Hair follicular keratinocyte (primary cell): ENCODE data around the gene HDAC5. TPM values are rescaled to one million over a fixed set of nuclear protein-coding genes. Genes with fewer than 3 reads are reported as not detected.

Experiments
- total RNA-seq: library from RNA; depleted of rRNA; stranded (reverse); fragments of >200 nt; gene quantifications from 2 replicates; pipeline ENCODE4 v1.2.3, GENCODE V29; 2015

Gene HDAC5
- 8.7 and 17.2 TPM in 2 replicates for total RNA-seq

GRCh38 chr17:44123356-44124117, at the start of gene HDAC5:
TSS of gene HDAC5 (minus strand) at chr17:44123641. CDS start at chr17:44117515, 6,126 bp downstream.

GRCh38 chr17:44170499-44171201, 47.2 kb upstream of the HDAC5 start, which contains the start of gene ASB16:
TSS of gene ASB16 (plus strand) at chr17:44170704. CDS start at chr17:44170790, 86 bp downstream.

GRCh38 chr17:44070455-44071197, 52.8 kb downstream of the HDAC5 start, which contains the start of gene G6PC3:
TSS of gene G6PC3 (plus strand) at chr17:44070735. CDS start at chr17:44070966, 231 bp downstream.

GRCh38 chr17:44066204-44066930, 57.1 kb downstream of the HDAC5 start, which contains the start of gene LSM12:
TSS of gene LSM12 (minus strand) at chr17:44066671. CDS start at chr17:44066587, 84 bp downstream.

Other genes with a start within 250 kb of the HDAC5 start
- gene MPP2, start 216.1 kb downstream of the HDAC5 start, total RNA-seq: 0.31 and 0.61 TPM in 2 replicates
- gene PPY, start 181.2 kb downstream of the HDAC5 start, total RNA-seq: 1.6 TPM in 1 of 2 replicates, not detected in the other
- 0.11 TPM in 1 of 2 replicates, not detected in the other for gene PYY, start 169.7 kb downstream of the HDAC5 start, total RNA-seq
- gene NAGS, start 119.0 kb downstream of the HDAC5 start, total RNA-seq: 17.1 TPM in 2 replicates
- gene TMEM101, start 108.7 kb downstream of the HDAC5 start, total RNA-seq: 40.8 and 42.8 TPM in 2 replicates
- 55.6 and 59.4 TPM in 2 replicates for gene LSM12, start 57.0 kb downstream of the HDAC5 start, total RNA-seq
- gene G6PC3, start 52.9 kb downstream of the HDAC5 start, total RNA-seq: 36.5 and 42.4 TPM in 2 replicates
- gene HROB, start 18.3 kb upstream of the HDAC5 start, total RNA-seq: 2.8 and 7.8 TPM in 2 replicates
- not detected in 2 replicates for gene ASB16, start 47.1 kb upstream of the HDAC5 start, total RNA-seq
- gene TMUB2, start 63.3 kb upstream of the HDAC5 start, total RNA-seq: 18.6 and 21.2 TPM in 2 replicates
- 47.5 and 55.4 TPM in 2 replicates for gene ATXN7L3, start 76.2 kb upstream of the HDAC5 start, total RNA-seq
- gene UBTF, start 96.0 kb upstream of the HDAC5 start, total RNA-seq: 28.7 and 34.2 TPM in 2 replicates
- not detected in 2 replicates for gene SLC4A1, start 144.5 kb upstream of the HDAC5 start, total RNA-seq
- 2.2 and 4.1 TPM in 2 replicates for gene RUNDC3A, start 185.0 kb upstream of the HDAC5 start, total RNA-seq
- gene SLC25A39, start 201.2 kb upstream of the HDAC5 start, total RNA-seq: 142 and 182 TPM in 2 replicates
- 366 and 511 TPM in 2 replicates for gene GRN, start 221.7 kb upstream of the HDAC5 start, total RNA-seq
- gene FAM171A2, start 240.2 kb upstream of the HDAC5 start, total RNA-seq: 2.7 and 3.4 TPM in 2 replicates